ENCODE measurements around the gene FNIP2.

The FNIP2 gene

GRCh38 chr4:158782551-158783360 is 13.9 kb downstream of the FNIP2 start (continued):
- TF ChIP-seq ZNF23 (tag by site-specific recombination; IDR thresholded peaks at IDR 0.05; ENCODE audit: borderline replicate concordance) (no peak), ZNF169 (tag by site-specific recombination; IDR thresholded peaks at IDR 0.05) (no peak), GFI1B (tag by site-specific recombination; IDR thresholded peaks at IDR 0.05) (no peak), ZNF521 (tag by site-specific recombination; IDR thresholded peaks at IDR 0.05) (no peak), ZNF623 (tag by site-specific recombination; IDR thresholded peaks at IDR 0.05) (no peak), ZNF660 (tag by site-specific recombination; IDR thresholded peaks at IDR 0.05) (no peak), PRDM4 (tag by site-specific recombination; IDR thresholded peaks at IDR 0.05) (peak; percentile 71; the same call in 1 of the 2 replicates)

DNA sequence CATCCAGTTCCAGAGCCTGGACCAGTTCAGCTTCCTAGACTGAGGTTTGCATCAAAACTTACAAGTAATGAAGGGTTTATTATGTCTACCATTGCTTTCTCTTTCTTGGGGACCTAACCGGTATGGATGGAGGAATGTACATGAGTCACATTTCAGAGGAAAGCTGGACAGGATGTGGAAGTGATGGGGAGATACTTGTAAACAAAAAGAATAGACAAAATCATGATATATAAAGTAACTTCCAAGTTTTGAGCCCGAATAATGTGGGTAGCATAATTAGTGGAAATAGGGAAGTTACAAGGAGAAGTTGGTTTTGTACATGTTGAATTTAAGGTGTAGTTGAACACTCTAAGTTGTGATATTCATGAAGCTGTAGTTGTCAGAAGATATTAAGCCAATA is 15.0 kb downstream of the FNIP2 start:
- Histone ChIP-seq H3K4me1 (ENCODE audit: control insufficient read depth, insufficient read depth, low read length) (peaks cover 39% of the 10 kb centered on the region), H3K36me3 (ENCODE audit: control insufficient read depth in 2 of 2, insufficient read depth in 1 of 2, low read length in 2 of 2) (no peaks in the 10 kb centered on the region), H3K9me3 (ENCODE audit: control insufficient read depth, insufficient read depth, low read depth, low read length) (no peaks in the 10 kb centered on the region), H3K4me3 (ENCODE audit: low read depth, low read length) (no peak overlapping the region), H3K27ac (ENCODE audit: extremely low read depth, low read depth, low read length) (peak overlapping the region; percentile 61; the same call in 1 of the 2 replicates)
- CTCF ChIA-PET: interaction anchor here (0.6 kb wide), 1 partner anchor 323 kb away, joined by 3 read pairs; no protein-coding TSS in a partner anchor
- TF ChIP-seq ZNF274 (IDR thresholded peaks at IDR 0.05; ENCODE audit: low read length): no peak
- no peak for TF ChIP-seq ZNF274 (tag by site-specific recombination; IDR thresholded peaks at IDR 0.05; ENCODE audit: borderline replicate concordance)
- TF ChIP-seq ZFHX2 (tag by site-specific recombination; conservative IDR thresholded peaks at IDR 0.05): no peak
- TF ChIP-seq MYNN (tag by site-specific recombination; IDR thresholded peaks at IDR 0.05; ENCODE audit: borderline replicate concordance): no peak
- no peak for TF ChIP-seq ZNF133 (tag by site-specific recombination; IDR thresholded peaks at IDR 0.05)
- POLR2A ChIA-PET: no interaction called here

DNA sequence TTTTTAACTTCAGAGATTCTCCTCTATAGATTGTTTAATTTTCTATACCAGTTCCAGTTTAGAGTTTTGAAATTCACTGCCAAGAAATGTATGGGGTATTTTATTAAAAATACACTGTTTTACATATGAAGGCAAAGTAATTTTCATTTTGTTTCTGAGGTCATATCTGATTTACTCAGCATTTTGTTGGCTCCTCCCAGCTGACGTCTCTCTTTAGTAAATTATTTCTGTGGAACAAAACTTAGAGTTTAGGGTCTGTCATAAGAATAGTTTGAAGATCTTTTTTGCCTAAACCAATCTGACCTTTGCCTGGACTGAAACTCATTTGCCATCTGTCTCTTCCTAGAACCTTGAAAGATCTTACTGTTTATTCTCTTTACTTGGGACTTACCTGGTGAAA is 16.9 kb downstream of the FNIP2 start:
- Histone ChIP-seq H3K27ac (ENCODE audit: extremely low read depth, low read depth, low read length) (peak overlapping the region; percentile 57), H3K9me3 (ENCODE audit: control insufficient read depth, insufficient read depth, low read depth, low read length) (no peaks in the 10 kb centered on the region), H3K36me3 (ENCODE audit: control insufficient read depth in 2 of 2, insufficient read depth in 1 of 2, low read length in 2 of 2) (no peaks in the 10 kb centered on the region), H3K4me1 (ENCODE audit: control insufficient read depth, insufficient read depth, low read length) (peaks cover 34% of the 10 kb centered on the region), H3K4me3 (ENCODE audit: low read depth, low read length) (no peak overlapping the region)
- CTCF ChIA-PET: no interaction called here
- POLR2A ChIA-PET: interaction anchor here (0.6 to 0.8 kb wide), 2 partner anchors 11 to 24 kb away, joined by 3 read pairs; no protein-coding TSS in a partner anchor
- TF ChIP-seq, protein P1, sequence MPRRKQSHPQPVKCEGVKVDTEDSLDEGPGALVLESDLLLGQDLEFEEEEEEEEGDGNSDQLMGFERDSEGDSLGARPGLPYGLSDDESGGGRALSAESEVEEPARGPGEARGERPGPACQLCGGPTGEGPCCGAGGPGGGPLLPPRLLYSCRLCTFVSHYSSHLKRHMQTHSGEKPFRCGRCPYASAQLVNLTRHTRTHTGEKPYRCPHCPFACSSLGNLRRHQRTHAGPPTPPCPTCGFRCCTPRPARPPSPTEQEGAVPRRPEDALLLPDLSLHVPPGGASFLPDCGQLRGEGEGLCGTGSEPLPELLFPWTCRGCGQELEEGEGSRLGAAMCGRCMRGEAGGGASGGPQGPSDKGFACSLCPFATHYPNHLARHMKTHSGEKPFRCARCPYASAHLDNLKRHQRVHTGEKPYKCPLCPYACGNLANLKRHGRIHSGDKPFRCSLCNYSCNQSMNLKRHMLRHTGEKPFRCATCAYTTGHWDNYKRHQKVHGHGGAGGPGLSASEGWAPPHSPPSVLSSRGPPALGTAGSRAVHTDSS (tag by site-specific recombination; IDR thresholded peaks at IDR 0.05): no peak
- TF ChIP-seq ZBTB21 (tag by site-specific recombination; IDR thresholded peaks at IDR 0.05): 0 out of 2 replicates have a peak, but pooled peaks have one; percentile 17

DNA sequence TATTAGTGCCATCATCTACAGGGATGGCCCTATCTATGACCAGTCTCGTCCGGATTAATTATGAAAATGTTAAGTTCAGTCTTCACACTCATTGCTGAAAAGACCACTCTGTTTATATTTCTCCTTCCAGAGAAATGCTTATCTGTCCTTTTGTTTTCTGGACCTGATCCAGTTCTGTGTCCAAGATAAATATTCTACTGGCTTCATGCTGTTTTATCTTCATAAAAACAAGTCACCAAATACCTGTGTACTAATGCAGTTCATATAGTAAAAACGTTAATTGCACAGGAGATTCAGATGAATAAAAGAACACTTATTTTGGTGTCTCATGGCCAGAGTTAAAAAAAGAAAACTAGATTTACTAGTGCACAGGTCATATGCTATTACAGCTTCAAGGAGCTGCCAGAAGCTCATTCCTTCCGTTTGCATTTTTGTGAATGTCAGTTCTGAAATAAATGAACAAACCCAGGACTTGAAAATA is 17.3 kb downstream of the FNIP2 start:
- no peaks in the 10 kb centered on the region for H3K9me3 ChIP-seq (ENCODE audit: control insufficient read depth, insufficient read depth, low read depth, low read length)
- H3K4me1 ChIP-seq (ENCODE audit: control insufficient read depth, insufficient read depth, low read length): peaks cover 34% of the 10 kb centered on the region
- ChIA-PET POLR2A (interaction anchor here (0.8 kb wide), 1 partner anchor 24 kb away, joined by 3 read pairs; no protein-coding TSS in a partner anchor), CTCF (no interaction called here)
- H3K27ac ChIP-seq (ENCODE audit: extremely low read depth, low read depth, low read length): peak overlapping the region; percentile 57
- H3K36me3 ChIP-seq (ENCODE audit: control insufficient read depth in 2 of 2, insufficient read depth in 1 of 2, low read length in 2 of 2): no peaks in the 10 kb centered on the region
- no peak overlapping the region for H3K4me3 ChIP-seq (ENCODE audit: low read depth, low read length)
- TF ChIP-seq ZNF266 (tag by site-specific recombination; IDR thresholded peaks at IDR 0.05; ENCODE audit: low read depth) (no peak), ZNF768 (tag by site-specific recombination; IDR thresholded peaks at IDR 0.05) (no peak), ZBTB21 (tag by site-specific recombination; IDR thresholded peaks at IDR 0.05) (no peak), KLF8 (tag by site-specific recombination; IDR thresholded peaks at IDR 0.05) (peak; percentile 43; the same call in 1 of the 2 replicates), GFI1B (tag by site-specific recombination; IDR thresholded peaks at IDR 0.05) (no peak), ZNF645 (tag by site-specific recombination; IDR thresholded peaks at IDR 0.05) (no peak), ZNF324 (tag by site-specific recombination; IDR thresholded peaks at IDR 0.05) (no peak), HOXA7 (CRISPR knock-in tag; IDR thresholded peaks at IDR 0.05; ENCODE audit: borderline replicate concordance) (no peak), SCRT1 (tag by site-specific recombination; IDR thresholded peaks at IDR 0.05; ENCODE audit: borderline replicate concordance) (0 out of 2 replicates have a peak, but pooled peaks have one; percentile 26), ZNF626 (tag by site-specific recombination; IDR thresholded peaks at IDR 0.05) (no peak), ZSCAN30 (tag by site-specific recombination; IDR thresholded peaks at IDR 0.05) (peak; percentile 33; the same call in 1 of the 2 replicates), ZNF544 (tag by site-specific recombination; IDR thresholded peaks at IDR 0.05) (no peak), ZNF660 (tag by site-specific recombination; IDR thresholded peaks at IDR 0.05) (no peak), ZNF629 (tag by site-specific recombination; IDR thresholded peaks at IDR 0.05) (peak; percentile 48; the same call in 1 of the 2 replicates)
